NCI-H1092 treated with DMSO at 0.1 percent for 48 hours (cell line): ENCODE measurements around the gene PERCC1.

Experiments used
- DNase-seq: peaks from one replicate; lab custom pipeline; 2025; lab: John Stamatoyannopoulos, UW

Gene PERCC1

DNA sequence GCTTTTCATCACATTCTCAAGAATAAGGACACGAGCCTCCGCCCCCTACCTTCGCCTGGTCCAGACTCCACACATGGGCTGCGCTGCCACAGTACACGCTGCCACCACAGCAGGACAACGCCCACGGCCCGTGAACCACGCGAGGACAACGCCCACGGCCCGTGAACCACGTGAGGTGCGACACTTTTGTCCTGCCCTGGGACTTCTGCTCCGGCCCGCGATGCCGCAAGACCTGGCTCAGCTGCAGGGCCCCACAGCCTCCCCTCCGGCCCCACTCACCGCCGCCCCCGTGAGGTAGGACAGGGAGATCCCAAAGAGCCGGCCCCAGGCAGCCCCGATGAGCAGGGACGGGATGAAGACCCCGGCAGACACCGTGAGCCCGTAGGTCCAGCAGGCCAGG, 19.3 kb downstream of the PERCC1 start:
- DNase-seq, result no peak

DNA sequence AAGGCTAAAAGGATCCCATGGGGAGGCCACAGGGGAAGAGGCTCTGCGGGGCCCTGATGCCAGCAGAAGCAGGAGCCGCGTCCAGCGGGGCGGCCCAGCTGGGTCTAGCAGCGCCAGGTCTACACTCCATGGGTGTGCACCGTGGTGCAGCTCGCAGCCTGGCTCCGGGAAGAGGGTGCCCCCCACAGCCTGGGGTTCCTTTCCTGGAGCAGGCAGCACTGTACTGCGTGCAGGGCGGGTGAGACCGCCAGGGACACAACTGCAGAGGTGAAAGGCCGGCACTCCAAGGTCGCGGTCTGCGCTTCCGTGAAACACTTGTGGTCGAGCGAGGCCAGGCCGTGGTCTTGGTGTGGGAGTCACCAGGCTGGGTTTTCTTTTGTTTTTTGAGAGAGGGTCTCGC, 20.0 kb downstream of the PERCC1 start:
- DNase-seq, result no peak

GRCh38 chr16:1451702-1452392, 21.0 kb downstream of the PERCC1 start:
- DNase-seq, result no peak

DNA sequence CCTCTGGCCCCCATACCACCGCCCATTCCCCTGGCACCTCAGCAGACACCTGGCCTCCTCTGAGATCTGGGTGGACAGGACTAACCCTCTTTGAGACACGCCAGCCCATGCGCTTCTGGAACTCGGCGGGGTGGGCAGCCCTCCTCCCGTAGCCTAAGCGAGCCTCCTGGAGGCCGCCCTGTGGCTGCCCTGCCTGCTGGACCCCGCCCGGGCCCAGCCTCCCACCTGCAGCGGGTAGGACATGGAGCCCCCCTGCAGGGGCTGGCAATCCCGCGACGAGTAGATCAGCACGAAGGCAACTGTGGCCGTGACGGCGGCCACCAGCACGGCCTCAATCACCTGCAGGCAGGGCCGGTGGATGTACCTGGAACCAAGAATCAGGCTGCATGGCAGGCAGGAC, 21.7 kb downstream of the PERCC1 start:
- no peak for DNase-seq

DNA sequence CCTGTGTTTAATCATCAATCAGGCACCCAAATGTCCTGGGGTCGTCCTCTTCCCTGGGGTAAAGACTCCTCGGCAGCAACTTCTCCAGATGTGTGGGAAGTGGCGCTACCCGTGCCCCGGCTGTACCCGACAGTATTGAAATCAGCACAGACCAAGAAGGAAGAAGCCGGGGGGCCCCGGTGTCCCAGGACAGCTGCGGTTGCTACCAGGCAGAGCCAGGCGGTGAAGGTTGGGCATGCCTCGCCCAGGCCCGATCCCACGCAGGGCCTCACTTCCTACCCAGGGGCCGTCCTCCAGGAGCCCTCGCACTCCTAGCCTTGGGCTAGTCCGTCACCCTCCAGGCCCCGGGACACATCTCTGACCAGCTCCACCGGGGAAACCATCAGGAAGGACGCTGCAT, 22.4 kb downstream of the PERCC1 start:
- no peak for DNase-seq

DNA sequence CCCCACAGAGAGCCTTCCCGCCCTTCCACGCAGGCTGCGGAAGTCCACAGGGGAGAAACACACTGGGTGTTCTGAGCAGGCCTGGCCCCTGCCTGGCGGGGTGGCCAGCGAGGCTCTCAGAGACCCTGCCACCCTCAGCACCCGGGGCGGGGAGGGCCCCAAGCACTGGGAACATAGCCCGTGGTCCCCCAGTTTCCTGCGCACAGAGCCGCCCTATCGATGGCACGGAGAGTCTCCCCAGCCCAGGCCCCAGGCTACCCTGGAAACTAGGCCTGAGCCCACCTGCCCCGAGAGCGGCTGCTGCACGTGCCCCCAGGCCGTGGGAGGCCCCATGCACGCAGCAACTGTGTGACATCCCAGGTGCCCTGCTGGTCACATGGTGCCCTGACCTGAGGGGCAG, 23.7 kb downstream of the PERCC1 start:
- no peak for DNase-seq

- DNase-seq, result no peak
Measured at GRCh38 chr16:1455190-1456171, 24.6 kb downstream of the PERCC1 start.

DNA sequence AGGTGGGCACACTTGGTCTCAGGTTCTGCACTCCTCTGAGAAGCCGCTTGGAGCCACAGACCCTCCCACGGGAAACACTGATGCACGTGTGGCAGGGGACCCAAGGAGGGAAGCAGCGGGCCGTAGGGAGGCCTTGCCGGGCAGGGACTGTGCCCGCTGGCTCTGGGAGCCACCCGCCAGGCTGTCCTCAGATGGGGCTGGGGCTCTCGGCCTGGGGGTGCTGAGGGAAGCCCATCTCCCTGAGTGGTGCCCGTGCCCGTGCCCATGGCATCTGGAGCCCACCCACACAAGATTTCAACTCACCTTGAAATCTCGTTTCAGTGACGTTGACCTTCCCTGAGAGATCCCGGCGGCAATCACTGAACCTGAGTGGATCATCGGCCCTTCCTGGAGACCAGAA, 26.1 kb downstream of the PERCC1 start:
- no peak for DNase-seq

GRCh38 chr16:1457489-1458245, 26.8 kb downstream of the PERCC1 start:
- no peak for DNase-seq

DNA sequence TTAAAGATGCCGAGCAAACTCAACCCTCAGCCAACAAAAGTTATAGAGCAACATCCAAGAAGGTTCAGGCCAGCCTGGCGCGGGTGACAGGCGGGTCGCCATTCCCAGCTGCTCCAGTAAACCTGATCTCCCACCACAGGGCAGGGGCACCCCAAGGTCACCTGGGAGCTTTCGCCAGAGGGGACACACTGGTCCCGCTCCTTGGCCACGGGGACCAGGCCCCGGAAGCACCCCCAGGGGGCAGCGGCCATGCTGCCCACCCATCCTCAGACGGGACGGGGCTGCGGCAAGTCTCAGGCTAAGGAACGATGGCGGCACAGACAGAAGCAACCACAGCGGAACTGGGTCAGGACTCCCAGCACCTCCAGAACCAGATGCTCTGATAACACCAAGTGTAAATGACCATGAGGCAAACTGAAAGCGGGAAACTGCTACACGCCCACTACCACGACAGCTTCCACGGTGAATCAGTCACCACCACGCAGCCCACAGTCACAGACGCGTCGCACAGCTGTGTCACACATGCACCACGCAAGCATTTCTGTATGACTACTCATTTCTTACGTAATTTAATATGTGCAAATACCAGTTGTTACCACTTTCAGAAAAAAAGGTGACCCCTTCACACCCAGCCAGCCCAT, 27.6 kb downstream of the PERCC1 start:
- no peak for DNase-seq

GRCh38 chr16:1458977-1459341, 28.1 kb downstream of the PERCC1 start:
- no peak for DNase-seq

DNA sequence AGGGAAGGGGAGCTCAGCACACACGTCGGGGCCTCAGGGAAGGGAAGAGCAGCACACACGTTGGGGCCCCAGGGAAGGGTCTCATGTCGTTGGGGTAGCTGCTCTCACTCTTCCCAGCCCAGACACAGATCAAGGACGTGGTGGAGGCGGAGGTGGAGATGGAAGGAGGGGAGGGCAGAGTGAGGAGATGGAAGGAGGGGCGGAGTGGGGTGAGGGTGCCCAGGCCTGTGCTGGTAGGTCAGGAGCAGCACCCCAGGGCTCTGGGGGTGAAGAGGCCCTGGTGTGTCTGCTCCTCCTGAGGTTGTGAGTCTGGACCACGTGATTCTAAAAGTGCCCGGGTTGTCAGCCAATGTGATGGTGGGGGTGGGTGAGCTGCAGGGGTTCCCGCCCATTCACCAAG, 29.1 kb downstream of the PERCC1 start:
- DNase-seq, result no peak

GRCh38 chr16:1460602-1461138, 29.8 kb downstream of the PERCC1 start:
- DNase-seq, result no peak

DNA sequence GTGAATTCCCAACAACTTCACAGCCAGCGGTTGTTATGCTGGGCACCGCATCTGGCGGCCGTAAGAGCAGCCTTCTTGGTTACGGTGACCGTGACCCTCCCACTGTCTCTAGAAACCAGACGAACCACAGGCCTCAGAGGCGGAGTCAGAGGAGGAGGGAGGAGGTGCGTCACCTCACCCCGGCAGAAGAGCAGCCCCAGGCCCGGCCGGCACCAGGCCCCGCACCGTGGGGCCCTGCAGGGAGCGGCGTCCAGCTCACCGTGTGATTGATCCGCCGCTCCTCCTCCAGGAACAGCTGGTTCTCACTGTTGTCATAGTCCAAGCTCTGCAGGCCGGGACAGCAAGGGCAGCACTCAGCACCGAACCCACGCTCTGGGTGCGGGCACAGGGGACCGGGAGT, 30.3 kb downstream of the PERCC1 start:
- DNase-seq, result no peak

DNA sequence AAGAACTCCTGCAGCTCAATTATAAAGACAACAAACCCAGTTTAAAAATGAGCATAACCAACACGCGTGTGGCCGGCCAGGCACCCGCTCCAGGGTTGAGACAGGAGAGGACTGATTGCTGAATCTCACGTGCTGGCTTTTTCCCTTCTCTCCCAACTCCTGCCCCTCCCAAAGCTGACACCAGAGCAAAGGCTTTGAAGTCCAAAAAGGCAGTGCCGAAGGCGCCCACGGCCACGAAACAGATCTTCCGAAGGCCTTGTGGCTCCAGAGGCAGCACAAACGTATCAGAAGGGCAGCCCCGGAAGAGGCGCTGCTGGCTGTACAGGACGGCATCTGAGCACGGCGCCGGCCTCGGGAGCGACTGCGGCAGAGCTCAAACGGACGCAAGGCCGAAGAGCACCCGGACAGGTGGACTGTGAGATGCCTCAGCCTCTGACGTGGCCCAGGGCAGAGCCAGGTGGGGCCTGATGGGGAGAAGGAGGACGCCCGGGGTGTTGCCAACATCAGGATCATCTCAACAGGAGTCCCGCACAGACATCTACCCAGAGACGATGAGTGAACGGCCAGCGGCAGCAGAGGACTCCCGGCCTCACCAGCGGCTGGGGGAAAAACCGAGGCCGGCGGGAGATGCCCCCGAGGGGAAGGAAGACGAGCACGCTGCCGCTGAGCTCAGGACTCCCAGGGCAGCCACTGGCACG, 33.5 kb downstream of the PERCC1 start:
- DNase-seq, result no peak

DNA sequence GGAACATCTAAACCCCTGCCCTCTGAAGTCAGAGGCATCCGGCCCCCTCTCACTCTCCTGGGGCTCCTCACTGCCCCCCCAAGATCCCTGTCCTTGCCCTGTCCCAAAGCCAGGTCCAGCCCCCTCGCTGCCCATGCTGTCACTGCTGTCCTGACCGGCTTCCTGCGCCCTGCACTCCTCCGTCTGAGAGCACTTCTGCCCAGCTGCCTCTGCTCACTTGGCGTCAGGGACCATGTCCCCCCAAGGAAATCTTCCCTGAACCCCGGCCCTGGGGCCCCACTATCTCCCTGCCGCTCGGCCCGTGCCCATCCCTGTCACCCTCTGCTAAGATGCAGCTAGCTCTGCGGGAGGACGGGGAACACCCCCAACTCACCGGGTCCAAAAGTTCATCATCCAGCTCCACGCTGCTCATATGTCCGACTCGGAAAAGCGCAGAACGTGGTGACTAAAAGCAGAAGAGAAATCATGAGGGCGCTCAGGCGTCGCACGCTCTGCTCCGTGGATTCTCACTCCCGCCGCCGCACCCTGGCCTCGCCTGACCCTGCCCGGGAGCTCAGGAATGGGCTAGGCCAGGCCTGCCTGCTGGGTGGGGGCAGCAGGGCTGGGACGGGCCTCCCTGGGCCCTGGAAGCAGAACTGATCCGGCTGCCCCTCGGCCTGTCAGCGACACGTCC, 34.2 kb downstream of the PERCC1 start:
- no peak for DNase-seq

DNA sequence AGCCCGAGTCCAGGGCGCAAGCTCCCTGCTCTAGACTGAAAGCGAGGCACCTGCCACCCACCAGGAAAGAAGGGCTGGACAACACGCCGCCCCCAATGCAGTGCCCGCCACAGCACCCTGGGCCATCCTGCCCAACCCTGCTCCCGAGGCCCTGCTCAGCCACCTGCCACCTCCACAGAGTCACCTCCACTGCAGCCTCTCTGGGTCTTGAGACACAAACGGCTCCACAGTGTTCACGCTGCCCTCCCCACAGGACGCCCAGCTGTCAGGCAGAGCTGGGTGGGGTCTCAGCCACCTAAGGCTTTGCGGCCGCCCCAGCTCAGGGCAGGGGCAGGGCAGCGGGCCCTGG, 34.7 kb downstream of the PERCC1 start:
- DNase-seq, result no peak

- no peak for DNase-seq
Measured at GRCh38 chr16:1466054-1466453, 35.2 kb downstream of the PERCC1 start.

- DNase-seq, result no peak
Measured at GRCh38 chr16:1466968-1467521, 36.2 kb downstream of the PERCC1 start.

- DNase-seq, result no peak
Measured at GRCh38 chr16:1468426-1468810, 37.5 kb downstream of the PERCC1 start.
